K562 (cell line): ENCODE results near the gene RFC2. TPM values are rescaled to one million over a fixed set of nuclear protein-coding genes. Genes with fewer than 3 reads are reported as not detected.
A peak's percentile ranks its signal among the peaks of the same experiment; 100 is the strongest.

Experiments
- ATAC-seq: fragments of 200-7000 bp; cut with Tn5 transposase; 3 replicates; pipeline ENCODE4 v1.9.1; 2020; ENCODE audit warnings: moderate library complexity
- BruUV-seq: library from RNA; stranded (reverse); fragments of 400-500 nt; replicated peaks from 2 replicates; lab custom pipeline; 2021; lab: Mats Ljungman, UMichigan
- CTCF ChIA-PET: fragments of 300-600 bp; formaldehyde crosslinking; extraction: SDS; loops from one replicate; lab custom pipeline; 2021; ENCODE audit warnings: low intra/inter-chr PET ratio; lab: Yijun Ruan, JAX
- POLR2A ChIA-PET: fragments of 300-600, 350-650 bp; sonication (Branson Sonifier 250); formaldehyde crosslinking; extraction: SDS; loops from one replicate; lab custom pipeline; 2021; ENCODE audit warnings: antibody characterized with exemption, inconsistent platforms; lab: Yijun Ruan, JAX
- DNase-seq, 4 experiments: peaks; one replicate each; pipeline versions ENCODE4 v3.0.0 to v3.0.0-alpha.2; 2011 to 2018; ENCODE audit warnings: low spot score in 3 of 4, mixed read lengths in 3 of 4; ENCODE audit errors: extremely low read depth in 1 of 4
- FAIRE-seq: peaks from 2 replicates; lab custom pipeline; 2011; peaks lifted over from hg19 to GRCh38; lab: Jason Lieb, UNC
- H2AFZ ChIP-seq: 2 replicates; pipeline ENCODE4 v1.6.0; 2011; ENCODE audit warnings: low read depth, low read length, control low read depth, inconsistent platforms
- H3K27ac ChIP-seq: fragments of 200-600 bp; 3 replicates; pipeline ENCODE4 v1.8.0; 2011; ENCODE audit warnings: low read depth, mild to moderate bottlenecking, control low read depth, inconsistent platforms, low read length, moderate library complexity, mixed read lengths; ENCODE audit errors: extremely low read depth
- H3K27me3 ChIP-seq, 2 experiments: fragments of 300-600 bp in 1 of 2; 2 replicates in 1 of 2; 3 replicates in 1 of 2; pipeline versions ENCODE4 v1.6.0 to v1.8.0; 2011; ENCODE audit warnings: inconsistent platforms in 2 of 2, low read length in 2 of 2, mild to moderate bottlenecking in 1 of 2, mixed read lengths in 1 of 2, moderate library complexity in 1 of 2; ENCODE audit not compliant: control insufficient read depth in 2 of 2, insufficient read depth in 2 of 2
- H3K36me3 ChIP-seq: fragments of 300-600 bp; 3 replicates; pipeline ENCODE4 v1.8.0; 2011; ENCODE audit warnings: mild to moderate bottlenecking, low read length, inconsistent platforms; ENCODE audit not compliant: control insufficient read depth, insufficient read depth
- H3K4me1 ChIP-seq, 2 experiments: fragments of 200-600 bp in 1 of 2; replicated peaks in 1 of 2; 2 replicates in 1 of 2; 3 replicates in 1 of 2; pipeline versions ENCODE4 v1.5.1 to v1.8.0; 2011; ENCODE audit warnings: inconsistent platforms in 2 of 2, low read length in 2 of 2, mild to moderate bottlenecking in 1 of 2, mixed read lengths in 1 of 2, moderate library complexity in 1 of 2; ENCODE audit not compliant: control insufficient read depth in 2 of 2, insufficient read depth in 2 of 2
- H3K4me2 ChIP-seq: 2 replicates; pipeline ENCODE4 v1.6.1; 2011; ENCODE audit warnings: low read length, control low read depth, inconsistent platforms, mixed read lengths; ENCODE audit not compliant: insufficient read depth
- H3K4me3 ChIP-seq: fragments of 200-600 bp; sonication (generic), shearing (Covaris generic); 2 replicates; pipeline ENCODE4 v1.5.1; 2016; ENCODE audit warnings: control low read depth, inconsistent platforms
- H3K79me2 ChIP-seq: fragments of 200-600 bp; 3 replicates; pipeline ENCODE4 v1.8.0; 2011; ENCODE audit warnings: low read length, inconsistent platforms; ENCODE audit not compliant: control insufficient read depth, insufficient read depth
- H3K9ac ChIP-seq, 2 experiments: 2 replicates each; pipeline versions ENCODE4 v1.6.0 to v1.6.1; 2011; ENCODE audit warnings: low read depth in 2 of 2, low read length in 2 of 2, control low read depth in 1 of 2, inconsistent platforms in 1 of 2, mild to moderate bottlenecking in 1 of 2, mixed read lengths in 1 of 2; ENCODE audit not compliant: insufficient read depth in 1 of 2
- H3K9me1 ChIP-seq: one replicate; pipeline ENCODE4 v1.6.0; 2011; ENCODE audit warnings: inconsistent platforms, mild to moderate bottlenecking, low read length, moderate library complexity; ENCODE audit not compliant: control insufficient read depth, insufficient read depth
- H3K9me3 ChIP-seq: replicated peaks from 2 replicates; pipeline ENCODE4 v1.5.1; 2011; ENCODE audit warnings: low read depth, low read length, inconsistent platforms; ENCODE audit not compliant: control insufficient read depth, insufficient read depth
- H4K20me1 ChIP-seq: replicated peaks from 2 replicates; pipeline ENCODE4 v1.6.1; 2011; ENCODE audit warnings: low read length, inconsistent platforms, mixed read lengths; ENCODE audit not compliant: control insufficient read depth, insufficient read depth
- CREM ChIP-seq: IDR thresholded peaks from 2 replicates; pipeline ENCODE4 v1.6.1; 2014; ENCODE audit warnings: antibody characterized with exemption, low read depth
- FOXO4 ChIP-seq: fragments of 450-650 bp; formaldehyde crosslinking; IDR thresholded peaks from 2 replicates; pipeline ENCODE4 v1.4.0; 2020; ENCODE audit warnings: mild to moderate bottlenecking, moderate library complexity
- GATAD2B ChIP-seq: fragments of 450-650 bp; IDR thresholded peaks from 2 replicates; pipeline ENCODE4 v1.6.1; 2017; ENCODE audit warnings: mild to moderate bottlenecking, borderline replicate concordance
- HDAC3 ChIP-seq: fragments of 450-650 bp; IDR thresholded peaks from 2 replicates; pipeline ENCODE4 v1.6.1; 2018; ENCODE audit warnings: borderline replicate concordance, mild to moderate bottlenecking, moderate library complexity; ENCODE audit not compliant: partially characterized antibody
- HNRNPLL ChIP-seq: fragments of 200-400 bp; formaldehyde crosslinking; IDR thresholded peaks from 2 replicates; pipeline ENCODE4 v1.6.1; 2017; ENCODE audit warnings: low read length, low read depth, mild to moderate bottlenecking; ENCODE audit not compliant: poor library complexity, severe bottlenecking
- KAT2B ChIP-seq: IDR thresholded peaks from one replicate; pipeline ENCODE4 v1.6.1; 2012; ENCODE audit warnings: low read depth, mild to moderate bottlenecking, control low read depth, inconsistent platforms, low read length, moderate library complexity
- NR2F6 ChIP-seq: fragments of 450-650 bp; formaldehyde crosslinking; IDR thresholded peaks from 2 replicates; pipeline ENCODE4 v1.4.0; 2020; ENCODE audit warnings: mild to moderate bottlenecking
- PTBP1 ChIP-seq: fragments of 200-400 bp; formaldehyde crosslinking; IDR thresholded peaks from 2 replicates; pipeline ENCODE4 v1.6.1; 2017; ENCODE audit warnings: low read depth, low read length
- RAD21 ChIP-seq, 2 experiments: fragments of 250-450 bp in 1 of 2; fragments of 450-650 bp in 1 of 2; sonication (Bioruptor Pico) in 1 of 2; formaldehyde crosslinking in 1 of 2; IDR thresholded peaks in 1 of 2; conservative IDR thresholded peaks in 1 of 2; 2 replicates each; pipeline versions ENCODE4 v1.4.0 to v1.8.0; 2020 to 2022; ENCODE audit warnings: mild to moderate bottlenecking in 2 of 2, moderate library complexity in 1 of 2
- ZBTB11 ChIP-seq, 3 experiments: fragments of 200-800 bp in 1 of 3; fragments of 250-450 bp in 1 of 3; fragments of 450-650 bp in 1 of 3; sonication (Bioruptor Pico) in 1 of 3; sonication (Bioruptor generic) in 1 of 3; formaldehyde crosslinking in 1 of 3; IDR thresholded peaks; 2 replicates each; pipeline versions ENCODE4 v1.6.1 to v1.8.0; 2016 to 2022; ENCODE audit warnings: mild to moderate bottlenecking in 2 of 3, missing genetic modification characterization in 2 of 3, missing compliant biosample characterization in 1 of 3, moderate library complexity in 1 of 3
- ZBTB2 ChIP-seq: fragments of 450-650 bp; IDR thresholded peaks from 2 replicates; pipeline ENCODE4 v1.6.1; 2016; ENCODE audit warnings: antibody characterized with exemption
- ZBTB8A ChIP-seq: fragments of 450-650 bp; IDR thresholded peaks from 2 replicates; pipeline ENCODE4 v1.6.1; 2018; ENCODE audit warnings: mild to moderate bottlenecking, moderate library complexity; ENCODE audit not compliant: partially characterized antibody
- ZNF324 ChIP-seq: fragments of 250-450 bp; sonication (Bioruptor Pico); IDR thresholded peaks from 2 replicates; pipeline ENCODE4 v1.4.0; 2020; ENCODE audit warnings: mild to moderate bottlenecking
- ZNF695 ChIP-seq: fragments of 450-650 bp; formaldehyde crosslinking; IDR thresholded peaks from 2 replicates; pipeline ENCODE4 v1.4.0; 2020; ENCODE audit warnings: mild to moderate bottlenecking, moderate library complexity
- WGBS: fragments of 100-300 bp; shearing (Covaris generic); methylation state at CpG from one replicate; pipeline ENCODE4 v1.1.6; 2016; ENCODE audit warnings: low coverage, mixed read lengths; ENCODE audit not compliant: insufficient coverage; ENCODE audit errors: missing lambda C conversion rate; 5-methylcytosine and 5-hydroxymethylcytosine counted together
- in situ Hi-C: fragments of 300-500 bp; cut with MboI; formaldehyde crosslinking; loops from 4 replicates; pipeline ENCODE4 v1.15.0; 2018; ENCODE audit warnings: inconsistent platforms, mixed read lengths
- intact Hi-C: fragments of 100-400 bp; cut with micrococcal nuclease; formaldehyde crosslinking; loops from 2 replicates; pipeline ENCODE4 v1.14.2; 2022
- polyA plus RNA-seq, 8 experiments: library from polyadenylated mRNA; depleted of rRNA in 4 of 8; stranded (reverse) in 5 of 8; unstranded in 3 of 8; fragments of >200 nt; fragmentation: Nextera tagmentation in 2 of 8; fragmentation: Illumina TruSeq in 1 of 8; extraction: Ambion mirVana in 2 of 8; extraction: Trizol in 1 of 8; gene quantifications; 2 replicates each; pipeline versions ENCODE4 v1.2.1 to v1.2.3, GENCODE V29; 2011 to 2014; ENCODE audit warnings: inconsistent platforms in 1 of 8, missing spikeins in 1 of 8
- total RNA-seq, 7 experiments: library from RNA; depleted of rRNA in 6 of 7; stranded (reverse); fragments of >200 nt in 6 of 7; fragmentation: Illumina TruSeq in 2 of 7; extraction: Trizol in 2 of 7; gene quantifications; 2 replicates each; pipeline versions ENCODE4 v1.2.1 to v1.2.3, GENCODE V29; 2011 to 2021; ENCODE audit warnings: low replicate concordance in 1 of 7

The RFC2 gene
- total and polyA plus RNA-seq, 9 of the 15 experiments (the other 6 are each of a cell fraction or from before 2014, with no cell fraction given) = 32.5 to 161 (median 102) TPM

GRCh38 chr7:74272305-74273038 is 18.3 kb upstream of the RFC2 start:
- WGBS = 32% methylated on average over 10 of the region's 10 CpGs
- peak overlapping the region; percentile 61 to 62 for H3K9ac ChIP-seq
- no peaks in the 10 kb centered on the region for H3K9me3 ChIP-seq
- peak; percentile 81 for FAIRE-seq
- H3K4me3 ChIP-seq = no peak overlapping the region
- H3K36me3 ChIP-seq = no peaks in the 10 kb centered on the region
- H4K20me1 ChIP-seq = no peaks in the 10 kb centered on the region
- in situ Hi-C loops = no loop called here
- no peaks in the 10 kb centered on the region for H3K27me3 ChIP-seq
- POLR2A ChIA-PET = interaction anchor here (0.5 to 0.6 kb wide), 2 partner anchors 46 to 51 kb away, joined by 3 read pairs; no protein-coding TSS in a partner anchor
- ATAC-seq = peak; percentile 80
- peak; percentile 71 to 86 (median 78) for DNase-seq
- peak overlapping the region; percentile 71 for H3K4me2 ChIP-seq
- CTCF ChIA-PET = no interaction called here
- intact Hi-C loops = no loop called here
- H3K4me1 ChIP-seq = peaks cover 38 to 39% of the 10 kb centered on the region in 2 experiments
- peak overlapping the region; percentile 79 for H3K27ac ChIP-seq
- H3K79me2 ChIP-seq = no peaks in the 10 kb centered on the region
- H3K9me1 ChIP-seq = no peaks in the 10 kb centered on the region
- BruUV-seq = no TSS peak
- peak overlapping the region; percentile 99 for H2AFZ ChIP-seq
- TF ChIP-seq ZBTB2 (no peak), ZNF324 (CRISPR knock-in tag) (no peak), PTBP1 (no peak), FOXO4 (CRISPR knock-in tag) (no peak), HNRNPLL (no peak), ZBTB8A (no peak), ZBTB11 (CRISPR knock-in tag; IDR thresholded peaks at IDR 0.05) (peak in 1 of 3 experiments; percentile 56; a peak in 1 of 6 replicates), CREM (peak; percentile 64), NR2F6 (CRISPR knock-in tag) (no peak), GATAD2B (no peak), KAT2B (no peak), RAD21 (CRISPR knock-in tag; conservative IDR thresholded peaks at IDR 0.05 in 1 of 2, IDR thresholded peaks at IDR 0.05 in 1 of 2) (no peak), ZNF695 (CRISPR knock-in tag) (0 out of 2 replicates have a peak, but pooled peaks have one; percentile 1), HDAC3 (no peak)
